ENCODE data around the gene IGF2BP3. TPM values are rescaled to one million over a fixed set of nuclear protein-coding genes. Genes with fewer than 3 reads are reported as not detected.
A peak's percentile ranks its signal among the peaks of the same experiment; 100 is the strongest.

IGF2BP3 gene
- total and polyA plus RNA-seq, 10 donors: 0.17 to 6.8 (median 1.6) TPM

DNA sequence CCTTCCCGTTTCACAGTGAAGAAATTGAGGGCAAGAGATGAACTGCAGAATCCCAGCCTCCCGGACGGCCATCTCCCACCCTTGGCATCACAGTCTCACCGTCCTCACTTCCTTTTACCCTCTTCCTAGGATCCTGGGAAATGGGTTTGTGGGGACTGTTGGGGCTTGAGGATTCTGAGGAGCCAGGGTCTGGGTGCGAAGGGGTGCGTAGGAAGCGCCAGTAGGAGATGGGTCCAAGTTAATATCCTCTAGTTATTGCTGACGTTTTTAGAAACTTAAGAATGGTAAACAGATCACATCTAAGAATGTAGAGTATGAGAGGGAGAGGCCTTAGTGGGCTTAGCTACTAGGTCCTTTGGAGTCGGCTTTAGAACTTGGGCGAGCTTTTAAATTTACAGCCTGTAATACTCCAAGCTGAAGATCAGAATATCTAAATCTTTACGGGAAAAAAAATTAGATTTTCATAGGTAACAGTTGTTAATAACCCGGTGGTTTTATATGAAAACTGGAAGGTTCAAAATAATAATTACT is 170.5 kb downstream of the IGF2BP3 start:
- 16 to 22% (median 18%) methylated on average over 12 of the region's 12 CpGs for WGBS, 5 donors
- Histone ChIP-seq H3K36me3 (peaks cover 0 to 42% (median 5%) of the 10 kb centered on the region in 6 donors), H3K4me3 (peak overlapping the region; percentile 69 to 97 (median 82)), H3K4me1 (peaks cover 18 to 69% (median 48%) of the 10 kb centered on the region in 6 donors), H3K27ac (peak overlapping the region; percentile 54 to 91 (median 89)), H3K9me3 (no peaks in the 10 kb centered on the region), H3K27me3 (replicated peaks in 1 of 7) (no peaks in the 10 kb centered on the region)
- no peak for DNase-seq
- intact Hi-C loops (cut with DNase I; ENCODE audit: low total_unique reads): no loop called here
- TF ChIP-seq POLR2AphosphoS5 (IDR thresholded peaks at IDR 0.05) (no peak), POLR2A (IDR thresholded peaks at IDR 0.05) (no peak)
- TF ChIP-seq, protein P1, sequence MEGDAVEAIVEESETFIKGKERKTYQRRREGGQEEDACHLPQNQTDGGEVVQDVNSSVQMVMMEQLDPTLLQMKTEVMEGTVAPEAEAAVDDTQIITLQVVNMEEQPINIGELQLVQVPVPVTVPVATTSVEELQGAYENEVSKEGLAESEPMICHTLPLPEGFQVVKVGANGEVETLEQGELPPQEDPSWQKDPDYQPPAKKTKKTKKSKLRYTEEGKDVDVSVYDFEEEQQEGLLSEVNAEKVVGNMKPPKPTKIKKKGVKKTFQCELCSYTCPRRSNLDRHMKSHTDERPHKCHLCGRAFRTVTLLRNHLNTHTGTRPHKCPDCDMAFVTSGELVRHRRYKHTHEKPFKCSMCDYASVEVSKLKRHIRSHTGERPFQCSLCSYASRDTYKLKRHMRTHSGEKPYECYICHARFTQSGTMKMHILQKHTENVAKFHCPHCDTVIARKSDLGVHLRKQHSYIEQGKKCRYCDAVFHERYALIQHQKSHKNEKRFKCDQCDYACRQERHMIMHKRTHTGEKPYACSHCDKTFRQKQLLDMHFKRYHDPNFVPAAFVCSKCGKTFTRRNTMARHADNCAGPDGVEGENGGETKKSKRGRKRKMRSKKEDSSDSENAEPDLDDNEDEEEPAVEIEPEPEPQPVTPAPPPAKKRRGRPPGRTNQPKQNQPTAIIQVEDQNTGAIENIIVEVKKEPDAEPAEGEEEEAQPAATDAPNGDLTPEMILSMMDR (IDR thresholded peaks at IDR 0.05 in 8 of 11, conservative IDR thresholded peaks at IDR 0.05 in 3 of 11): no peak

DNA sequence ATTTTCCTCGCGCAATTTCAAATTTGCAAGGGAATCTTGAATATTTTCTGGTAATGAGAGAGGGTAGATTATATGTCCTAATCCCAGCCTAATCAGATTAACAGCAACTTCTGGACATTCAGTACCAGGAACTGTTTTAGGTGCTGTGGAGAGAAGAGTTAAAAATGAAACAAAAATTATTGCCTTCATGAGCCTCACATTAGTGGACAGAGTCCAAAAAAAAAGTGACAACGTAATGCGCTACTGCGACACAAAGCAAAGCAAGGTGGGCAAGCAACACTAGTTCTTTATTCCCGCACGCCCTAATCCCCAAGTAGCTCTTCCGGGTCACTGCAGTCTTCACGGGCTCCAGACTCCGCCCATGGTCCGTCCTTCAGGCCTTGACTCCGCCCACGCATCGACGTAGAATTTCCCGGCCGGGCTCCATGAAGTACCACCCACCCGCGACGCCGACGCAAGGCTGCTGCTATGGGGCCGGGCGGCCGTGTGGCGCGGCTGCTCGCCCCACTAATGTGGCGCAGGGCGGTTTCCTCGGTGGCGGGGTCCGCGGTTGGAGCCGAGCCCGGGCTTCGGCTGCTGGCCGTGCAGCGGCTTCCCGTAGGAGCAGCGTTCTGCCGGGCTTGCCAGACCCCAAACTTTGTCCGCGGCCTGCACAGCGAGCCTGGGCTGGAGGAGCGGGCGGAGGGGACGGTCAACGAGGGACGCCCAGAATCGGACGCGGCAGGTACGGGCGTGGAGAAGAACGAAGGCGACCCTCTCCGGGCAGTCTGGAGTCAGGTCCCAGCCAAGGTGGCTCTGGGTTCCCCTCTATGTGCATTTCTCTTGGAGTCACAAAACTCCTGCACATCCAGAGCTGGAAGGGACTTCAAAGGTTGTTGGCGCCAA is 171.2 kb downstream of the IGF2BP3 start, which contains the start of gene MALSU1:
Gene MALSU1 (plus strand): TSS at position 455 of the 885 bp plus-strand sequence. CDS start 14 bp downstream, at position 469.
- intact Hi-C loops (cut with DNase I; ENCODE audit: low total_unique reads): no loop called here

DNA sequence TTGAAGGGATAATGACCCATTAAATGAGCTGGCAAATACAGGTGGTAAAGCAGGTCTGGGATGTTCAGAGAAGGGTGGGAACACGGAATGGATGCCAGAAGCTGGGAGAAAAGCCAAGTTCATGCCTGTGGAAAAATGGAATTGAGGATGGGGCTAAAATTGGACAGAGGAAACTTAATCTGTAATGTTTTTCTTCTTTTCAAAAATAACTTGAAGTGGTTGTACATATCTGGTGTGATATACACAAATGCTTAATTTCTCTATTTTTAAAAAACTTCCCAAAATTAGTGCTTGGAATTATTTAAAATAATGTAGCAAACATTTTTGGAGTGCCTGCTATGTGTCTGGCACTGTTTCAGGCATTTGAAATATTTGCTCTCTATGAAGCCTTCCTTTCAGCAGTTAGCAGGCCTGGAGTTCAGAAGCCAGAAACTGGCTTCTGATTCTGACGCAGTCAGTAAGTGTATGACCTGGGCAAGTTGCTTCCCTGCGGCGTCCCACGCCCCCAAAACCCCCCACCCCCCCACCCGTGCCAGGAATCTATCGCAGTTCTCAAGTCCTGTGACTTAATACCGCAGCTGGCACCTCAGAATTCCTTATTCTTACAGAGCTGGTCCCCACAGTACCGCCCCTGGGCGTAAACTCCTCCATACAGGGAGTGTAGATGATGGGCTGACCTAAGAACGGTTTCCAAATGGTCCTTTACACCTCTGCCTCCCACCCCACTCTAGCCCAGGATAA is 172.0 kb downstream of the IGF2BP3 start:
- peaks cover 0 to 27% (median 4%) of the 10 kb centered on the region in 6 donors for H3K36me3 ChIP-seq
- intact Hi-C loops (cut with DNase I; ENCODE audit: low total_unique reads): no loop called here
- WGBS, 5 donors: 74 to 95% (median 85%) methylated on average over 8 to 11 of the region's 11 CpGs
- H3K4me1 ChIP-seq: peaks cover 18 to 54% (median 36%) of the 10 kb centered on the region in 6 donors
- no peaks in the 10 kb centered on the region for H3K9me3 ChIP-seq
- DNase-seq: no peak
- peak overlapping the region; percentile 54 to 91 (median 89) for H3K27ac ChIP-seq
- TF ChIP-seq POLR2AphosphoS5 (IDR thresholded peaks at IDR 0.05) (no peak), POLR2A (IDR thresholded peaks at IDR 0.05) (no peak)
- TF ChIP-seq, protein P1 (IDR thresholded peaks at IDR 0.05 in 8 of 11, conservative IDR thresholded peaks at IDR 0.05 in 3 of 11): no peak
- H3K4me3 ChIP-seq: peak overlapping the region in 7 of 8 donors; percentile 72 to 97 (median 84)
- H3K27me3 ChIP-seq (replicated peaks in 1 of 7): no peaks in the 10 kb centered on the region

More for the DNA sequence above, 171.2 kb downstream of the IGF2BP3 start, which contains the start of gene MALSU1:
- Histone ChIP-seq H3K27me3 (replicated peaks in 1 of 7) (no peaks in the 10 kb centered on the region), H3K27ac (peak within 1 kb of the TSS; percentile 54 to 91 (median 89)), H3K9me3 (no peaks in the 10 kb centered on the region), H3K4me3 (peak within 1 kb of the TSS; percentile 69 to 97 (median 82)), H3K4me1 (peaks cover 18 to 62% (median 42%) of the 10 kb centered on the region in 6 donors), H3K36me3 (peaks cover 0 to 35% (median 4%) of the 10 kb centered on the region in 6 donors)
- DNase-seq: peak; percentile 99
- peak; percentile 96 to 98 (median 97) for TF ChIP-seq POLR2AphosphoS5 (IDR thresholded peaks at IDR 0.05)
- peak in 1 of 3 donors; percentile 77 for TF ChIP-seq POLR2A (IDR thresholded peaks at IDR 0.05)
- TF ChIP-seq, protein P1 (IDR thresholded peaks at IDR 0.05 in 8 of 11, conservative IDR thresholded peaks at IDR 0.05 in 3 of 11): peak in 2 of 11 experiments; percentile 10 to 18
- WGBS, 5 donors: 1 to 3% (median 2%) methylated on average over 28 to 59 of the region's 59 CpGs

Data from spleen (tissue), 11 donors.